ENCODE data around the gene TMCC1. TPM values are rescaled to one million over a fixed set of nuclear protein-coding genes. Genes with fewer than 3 reads are reported as not detected.

TMCC1 gene
- total RNA-seq, 1 donor from 2014 or later = 11.5 TPM

DNA sequence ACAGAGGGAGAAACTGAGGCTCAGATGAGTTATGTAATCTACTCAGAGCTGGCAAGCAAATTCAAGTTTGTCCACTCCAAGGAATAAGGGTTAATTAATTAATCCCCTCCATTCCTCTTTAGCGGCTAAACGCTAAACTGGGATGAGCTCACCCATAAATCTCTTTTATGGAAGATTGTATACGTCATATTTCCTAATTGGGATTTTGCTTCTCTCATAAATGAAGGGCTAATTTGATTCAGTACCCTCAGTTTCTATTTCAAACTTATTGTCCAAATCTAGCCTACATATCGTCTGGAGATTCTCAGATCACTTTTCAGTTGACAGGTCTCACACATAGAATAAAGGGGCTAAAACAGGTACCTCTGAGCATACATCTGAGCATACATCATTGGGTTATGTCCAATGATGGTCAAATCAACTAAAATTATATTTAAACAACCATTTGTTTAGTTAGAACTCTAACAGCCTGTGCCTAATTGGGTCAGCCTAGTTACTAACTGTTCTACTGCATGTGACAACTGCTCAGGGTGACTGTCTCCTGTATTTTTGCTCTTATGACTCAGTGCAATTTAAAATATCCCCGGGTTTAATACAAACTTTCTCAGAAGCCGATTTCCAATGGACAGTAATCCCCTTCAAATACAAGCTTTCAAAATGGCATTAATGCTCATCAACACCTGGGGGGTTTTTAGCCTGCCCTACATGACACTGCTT is 229.4 kb downstream of the TMCC1 start:
- TF ChIP-seq, protein P1, sequence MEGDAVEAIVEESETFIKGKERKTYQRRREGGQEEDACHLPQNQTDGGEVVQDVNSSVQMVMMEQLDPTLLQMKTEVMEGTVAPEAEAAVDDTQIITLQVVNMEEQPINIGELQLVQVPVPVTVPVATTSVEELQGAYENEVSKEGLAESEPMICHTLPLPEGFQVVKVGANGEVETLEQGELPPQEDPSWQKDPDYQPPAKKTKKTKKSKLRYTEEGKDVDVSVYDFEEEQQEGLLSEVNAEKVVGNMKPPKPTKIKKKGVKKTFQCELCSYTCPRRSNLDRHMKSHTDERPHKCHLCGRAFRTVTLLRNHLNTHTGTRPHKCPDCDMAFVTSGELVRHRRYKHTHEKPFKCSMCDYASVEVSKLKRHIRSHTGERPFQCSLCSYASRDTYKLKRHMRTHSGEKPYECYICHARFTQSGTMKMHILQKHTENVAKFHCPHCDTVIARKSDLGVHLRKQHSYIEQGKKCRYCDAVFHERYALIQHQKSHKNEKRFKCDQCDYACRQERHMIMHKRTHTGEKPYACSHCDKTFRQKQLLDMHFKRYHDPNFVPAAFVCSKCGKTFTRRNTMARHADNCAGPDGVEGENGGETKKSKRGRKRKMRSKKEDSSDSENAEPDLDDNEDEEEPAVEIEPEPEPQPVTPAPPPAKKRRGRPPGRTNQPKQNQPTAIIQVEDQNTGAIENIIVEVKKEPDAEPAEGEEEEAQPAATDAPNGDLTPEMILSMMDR (IDR thresholded peaks at IDR 0.05) = no peak
- Histone ChIP-seq H3K4me1 (peaks cover 0 to 22% of the 10 kb centered on the region in 2 donors), H3K27me3 (no peaks in the 10 kb centered on the region), H3K36me3 (peaks cover 0 to 2% of the 10 kb centered on the region in 2 donors), H3K27ac (peak overlapping the region in 1 of 2 donors; percentile 36), H3K9me3 (no peaks in the 10 kb centered on the region), H3K4me3 (no peak overlapping the region)
- intact Hi-C loops (cut with DNase I) = no loop called here
- no peak for DNase-seq (ENCODE audit: low spot score in 2 of 2)

DNA sequence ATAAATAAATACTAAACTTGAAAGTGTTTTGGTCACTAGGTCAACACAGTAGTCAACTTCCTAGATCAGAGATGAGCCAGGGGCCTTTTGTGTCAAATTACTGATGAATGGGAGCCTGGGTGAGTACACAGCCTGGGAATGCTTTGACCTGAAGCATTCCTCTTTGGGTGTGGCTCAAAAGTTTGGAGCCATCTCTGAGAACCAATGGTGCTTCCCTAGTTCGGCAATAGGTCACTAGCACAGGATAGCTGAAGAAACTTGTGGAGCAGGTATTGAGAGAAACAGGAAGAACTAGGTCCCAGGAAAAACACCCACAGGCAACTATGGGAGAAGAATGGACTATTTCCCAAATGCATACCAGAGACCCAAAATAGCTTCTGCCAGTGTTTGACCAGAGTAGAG is 230.5 kb downstream of the TMCC1 start:
- H3K4me3 ChIP-seq = no peak overlapping the region

DNA sequence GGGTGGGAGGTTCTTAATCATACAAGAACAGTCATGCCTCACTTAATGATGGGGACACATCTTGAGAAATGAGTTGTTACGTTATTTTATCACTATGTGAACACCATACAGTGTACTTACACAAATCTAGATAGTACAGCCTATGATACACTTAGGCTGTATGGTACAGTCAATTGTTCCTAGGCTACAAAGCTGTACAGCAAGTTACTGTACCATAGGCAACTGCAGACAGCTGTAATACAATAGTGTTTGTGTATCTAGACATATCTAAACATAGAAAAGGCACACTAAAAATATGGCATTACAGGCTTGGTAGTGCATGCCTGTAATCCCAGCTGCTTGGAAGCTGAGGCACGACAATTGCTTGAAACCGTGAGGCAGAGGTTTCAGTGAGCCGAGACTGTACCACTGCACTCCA is 231.3 kb downstream of the TMCC1 start:
- intact Hi-C loops (cut with DNase I) = no loop called here
- Histone ChIP-seq H3K27ac (no peak overlapping the region), H3K27me3 (no peaks in the 10 kb centered on the region), H3K4me3 (no peak overlapping the region), H3K36me3 (no peaks in the 10 kb centered on the region), H3K9me3 (no peaks in the 10 kb centered on the region), H3K4me1 (peaks cover 0 to 33% of the 10 kb centered on the region in 2 donors)
- TF ChIP-seq, protein P1 (IDR thresholded peaks at IDR 0.05) = no peak
- DNase-seq (ENCODE audit: low spot score in 2 of 2) = no peak

More for the DNA sequence above, 230.5 kb downstream of the TMCC1 start:
- Histone ChIP-seq H3K27me3 (no peaks in the 10 kb centered on the region), H3K27ac (peak overlapping the region in 1 of 2 donors; percentile 13), H3K4me1 (peaks cover 0 to 26% of the 10 kb centered on the region in 2 donors), H3K36me3 (no peaks in the 10 kb centered on the region), H3K9me3 (no peaks in the 10 kb centered on the region)
- TF ChIP-seq, protein P1 (IDR thresholded peaks at IDR 0.05) = no peak
- intact Hi-C loops (cut with DNase I) = no loop called here
- DNase-seq (ENCODE audit: low spot score in 2 of 2) = no peak

DNA sequence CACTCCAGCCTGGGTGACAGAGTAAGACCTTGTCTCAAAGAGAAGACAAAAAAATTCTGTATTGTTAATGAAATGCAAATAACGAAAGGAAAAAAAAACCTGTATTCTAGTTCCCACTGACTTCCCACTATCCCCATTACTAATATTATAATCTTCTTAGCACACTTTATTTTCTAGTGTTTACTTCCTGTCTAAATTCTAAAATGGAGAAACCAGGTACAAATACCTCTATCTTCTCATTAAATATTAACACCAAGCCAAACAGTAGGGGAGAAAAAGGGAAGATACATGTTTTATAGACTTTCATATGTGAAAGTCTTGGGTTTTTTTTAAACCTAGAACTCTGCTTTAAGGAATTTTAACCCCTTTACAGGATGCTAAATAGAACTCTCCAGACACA is 231.7 kb downstream of the TMCC1 start:
- peaks cover 0 to 38% of the 10 kb centered on the region in 2 donors for H3K4me1 ChIP-seq

DNA sequence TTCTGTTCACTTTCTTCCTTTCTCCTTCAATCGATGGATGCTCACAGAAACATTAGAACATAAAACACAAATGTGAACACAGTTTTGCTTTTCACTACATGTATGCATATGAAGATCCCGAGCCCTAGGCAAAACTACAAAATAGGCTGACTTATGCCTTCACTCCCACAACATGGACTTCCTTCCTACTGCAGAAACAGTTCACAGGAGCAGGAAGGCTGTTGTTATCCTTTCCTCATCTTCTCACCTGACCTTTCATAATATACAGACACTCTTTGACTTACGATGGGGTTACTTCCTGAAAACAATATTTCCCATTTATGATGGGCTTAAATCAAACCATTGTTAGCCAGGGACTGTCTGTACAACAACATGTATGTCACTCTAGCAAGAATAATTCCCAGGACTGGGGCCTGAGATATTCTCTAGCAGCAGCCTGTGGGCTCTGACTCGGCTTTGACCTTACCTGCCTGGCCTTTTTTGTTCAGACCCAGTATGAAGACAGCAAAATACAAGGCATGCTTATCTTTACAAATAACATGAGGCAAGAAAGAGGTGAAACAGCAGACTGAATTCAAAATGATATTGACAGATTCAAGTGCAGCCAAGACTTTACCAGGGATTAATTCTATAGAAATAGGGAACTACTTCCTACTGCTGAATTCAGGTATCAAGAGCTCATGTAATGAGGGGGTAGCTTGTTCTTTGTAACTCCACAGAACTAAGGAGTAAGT is 235.2 kb downstream of the TMCC1 start:
- intact Hi-C loops (cut with DNase I) = no loop called here
- Histone ChIP-seq H3K4me3 (no peak overlapping the region), H3K27me3 (no peaks in the 10 kb centered on the region), H3K36me3 (peaks cover 3 to 9% of the 10 kb centered on the region in 2 donors), H3K9me3 (no peaks in the 10 kb centered on the region), H3K4me1 (peaks cover 0 to 22% of the 10 kb centered on the region in 2 donors), H3K27ac (peak overlapping the region; percentile 26 to 46)
- no peak for DNase-seq (ENCODE audit: low spot score in 2 of 2)
- TF ChIP-seq, protein P1 (IDR thresholded peaks at IDR 0.05) = no peak

More for the DNA sequence above, 231.7 kb downstream of the TMCC1 start:
- Histone ChIP-seq H3K36me3 (no peaks in the 10 kb centered on the region), H3K9me3 (no peaks in the 10 kb centered on the region), H3K4me3 (no peak overlapping the region), H3K27me3 (no peaks in the 10 kb centered on the region), H3K27ac (no peak overlapping the region)
- DNase-seq (ENCODE audit: low spot score in 2 of 2) = no peak
- TF ChIP-seq, protein P1 (IDR thresholded peaks at IDR 0.05) = no peak
- intact Hi-C loops (cut with DNase I) = no loop called here
